Activated CD8-positive, alpha-beta T cell treated with anti-CD3 and anti-CD28 coated beads, Interleukin-2, amount 10 ng/mL, durations not matched to agents 7 days and 5 days (primary cell): ENCODE measurements around the gene NTN5. TPM values are rescaled to one million over a fixed set of nuclear protein-coding genes. Genes with fewer than 3 reads are reported as not detected.
A peak's percentile ranks its signal among the peaks of the same experiment; 100 is the strongest.

Experiments
- ATAC-seq: fragments of 150-1000 bp; cut with Tn5 transposase; one replicate; pipeline ENCODE4 v1.10.0; 2021; ENCODE audit warnings: moderate library complexity
- CTCF ChIA-PET: fragments of 350-600 bp; sonication (Branson Sonifier 250); formaldehyde crosslinking; loops from one replicate; lab custom pipeline; 2021; ENCODE audit warnings: antibody characterized with exemption; lab: Charles Lee
- POLR2A ChIA-PET: fragments of 350-600 bp; sonication (Branson Sonifier 250); formaldehyde crosslinking; loops from one replicate; lab custom pipeline; 2021; ENCODE audit warnings: antibody characterized with exemption; lab: Charles Lee
- DNase-seq: peaks from one replicate; pipeline ENCODE4 v3.0.0-alpha.2; 2020
- H3K27ac Mint-ChIP-seq: one replicate; pipeline ENCODE4 v1.8.0; 2021; ENCODE audit warnings: mild to moderate bottlenecking, mixed read lengths
- H3K27me3 Mint-ChIP-seq: one replicate; pipeline ENCODE4 v1.8.0; 2021; ENCODE audit warnings: low read depth, mixed read lengths
- H3K36me3 Mint-ChIP-seq: one replicate; pipeline ENCODE4 v1.8.0; 2021; ENCODE audit warnings: low read depth, mixed read lengths
- H3K4me1 Mint-ChIP-seq: one replicate; pipeline ENCODE4 v1.8.0; 2021; ENCODE audit warnings: low read depth, mixed read lengths
- H3K4me3 Mint-ChIP-seq: one replicate; pipeline ENCODE4 v1.8.0; 2021; ENCODE audit warnings: mild to moderate bottlenecking, mixed read lengths
- H3K9me3 Mint-ChIP-seq: one replicate; pipeline ENCODE4 v1.8.0; 2022; ENCODE audit warnings: mixed read lengths; ENCODE audit not compliant: insufficient read depth
- total RNA-seq, 2 experiments: library from RNA; stranded (reverse); gene quantifications; one replicate each; pipeline ENCODE4 v1.2.3, GENCODE V29; 2021

Gene NTN5
- total RNA-seq, 2 experiments from 2014 or later = 0.55 to 0.78 TPM

GRCh38 chr19:48676887-48677286 lies 4.1 kb upstream of the NTN5 start:
- Mint-ChIP-seq H3K9me3 (no peaks in the 10 kb centered on the region), H3K36me3 (no peaks in the 10 kb centered on the region), H3K27ac (no peak overlapping the region), H3K4me3 (no peak overlapping the region), H3K27me3 (no peaks in the 10 kb centered on the region), H3K4me1 (peaks cover 8% of the 10 kb centered on the region)
- DNase-seq = no peak
- CTCF ChIA-PET = interaction anchor here (1.1 to 1.3 kb wide), 2 partner anchors 10 to 12 kb away, joined by 3 read pairs; no protein-coding TSS in a partner anchor
- no peak for ATAC-seq
- POLR2A ChIA-PET = no interaction called here

- POLR2A ChIA-PET = no interaction called here
- ATAC-seq = no peak
- DNase-seq = no peak
Observed at GRCh38 chr19:48676487-48676886, 3.7 kb upstream of the NTN5 start.

GRCh38 chr19:48674921-48675824 lies 2.4 kb upstream of the NTN5 start:
- Mint-ChIP-seq H3K27ac (no peak overlapping the region), H3K4me1 (peaks cover 6% of the 10 kb centered on the region), H3K4me3 (no peak overlapping the region), H3K9me3 (no peaks in the 10 kb centered on the region), H3K27me3 (no peaks in the 10 kb centered on the region), H3K36me3 (no peaks in the 10 kb centered on the region)
- peak; percentile 84 for DNase-seq
- ATAC-seq = peak; percentile 94
- POLR2A ChIA-PET = interaction anchor here (0.5 kb wide), 1 partner anchor 31 kb away, joined by 3 read pairs; no protein-coding TSS in a partner anchor
- CTCF ChIA-PET = interaction anchor here (0.6 to 2.9 kb wide), 19 partner anchors 9 to 186 kb away, joined by 3 to 36 read pairs (median 3); partner anchors contain the start of genes CA11, RPL18 and SPHK2

More at GRCh38 chr19:48676487-48676886, 3.7 kb upstream of the NTN5 start:
- Mint-ChIP-seq H3K27me3 (no peaks in the 10 kb centered on the region), H3K27ac (no peak overlapping the region), H3K4me1 (peaks cover 8% of the 10 kb centered on the region), H3K36me3 (no peaks in the 10 kb centered on the region), H3K9me3 (no peaks in the 10 kb centered on the region), H3K4me3 (no peak overlapping the region)
- CTCF ChIA-PET = interaction anchor here (1.1 kb wide), 1 partner anchor 12 kb away, joined by 3 read pairs; no protein-coding TSS in a partner anchor

- Mint-ChIP-seq H3K36me3 (no peaks in the 10 kb centered on the region), H3K27ac (no peak overlapping the region), H3K27me3 (peaks cover 2% of the 10 kb centered on the region), H3K4me3 (no peak overlapping the region), H3K4me1 (peaks cover 6% of the 10 kb centered on the region), H3K9me3 (no peaks in the 10 kb centered on the region)
- DNase-seq = no peak
- ChIA-PET POLR2A (no interaction called here), CTCF (interaction anchor here (0.6 to 2.9 kb wide), 16 partner anchors 10 to 185 kb away, joined by 3 to 36 read pairs (median 3); partner anchors contain the start of gene CA11)
- ATAC-seq = no peak
Observed at GRCh38 chr19:48674216-48674809, 1.5 kb upstream of the NTN5 start.

- Mint-ChIP-seq H3K9me3 (no peaks in the 10 kb centered on the region), H3K4me1 (peaks cover 6% of the 10 kb centered on the region), H3K36me3 (no peaks in the 10 kb centered on the region), H3K27me3 (peaks cover 2% of the 10 kb centered on the region), H3K4me3 (no peak overlapping the region), H3K27ac (no peak overlapping the region)
- CTCF ChIA-PET = interaction anchor here (1.1 to 2.9 kb wide), 4 partner anchors 14 to 71 kb away, joined by 3 to 36 read pairs (median 9); partner anchors contain the start of gene CA11
- POLR2A ChIA-PET = no interaction called here
- ATAC-seq (no peak), DNase-seq (no peak)
Observed at GRCh38 chr19:48673436-48674100, 751 bp upstream of the NTN5 start.

- Mint-ChIP-seq H3K4me1 (peaks cover 6% of the 10 kb centered on the region), H3K4me3 (no peak overlapping the region), H3K27me3 (peaks cover 2% of the 10 kb centered on the region), H3K27ac (no peak overlapping the region), H3K36me3 (no peaks in the 10 kb centered on the region), H3K9me3 (no peaks in the 10 kb centered on the region)
- CTCF ChIA-PET = no interaction called here
- POLR2A ChIA-PET = no interaction called here
- no peak for ATAC-seq
- no peak for DNase-seq
Observed at GRCh38 chr19:48671446-48671995, 1.3 kb downstream of the NTN5 start.

GRCh38 chr19:48670699-48671445 lies 1.9 kb downstream of the NTN5 start:
- Mint-ChIP-seq H3K36me3 (no peaks in the 10 kb centered on the region), H3K27me3 (peaks cover 2% of the 10 kb centered on the region), H3K4me3 (no peak overlapping the region), H3K9me3 (no peaks in the 10 kb centered on the region), H3K4me1 (peaks cover 6% of the 10 kb centered on the region), H3K27ac (no peak overlapping the region)
- DNase-seq (no peak), ATAC-seq (no peak)
- POLR2A ChIA-PET = no interaction called here
- CTCF ChIA-PET = no interaction called here

GRCh38 chr19:48669903-48670668 lies 2.7 kb downstream of the NTN5 start:
- no peak overlapping the region for H3K4me3 Mint-ChIP-seq
- ChIA-PET POLR2A (no interaction called here), CTCF (no interaction called here)
- peaks cover 1% of the 10 kb centered on the region for H3K4me1 Mint-ChIP-seq
- H3K27ac Mint-ChIP-seq = peak overlapping the region; percentile 83
- H3K36me3 Mint-ChIP-seq = no peaks in the 10 kb centered on the region
- H3K9me3 Mint-ChIP-seq = no peaks in the 10 kb centered on the region
- ATAC-seq (no peak), DNase-seq (no peak)
- H3K27me3 Mint-ChIP-seq = peaks cover 2% of the 10 kb centered on the region

GRCh38 chr19:48668761-48669160 lies 4.1 kb downstream of the NTN5 start:
- Mint-ChIP-seq H3K4me3 (no peak overlapping the region), H3K4me1 (no peaks in the 10 kb centered on the region), H3K27me3 (peaks cover 2% of the 10 kb centered on the region), H3K9me3 (no peaks in the 10 kb centered on the region), H3K36me3 (no peaks in the 10 kb centered on the region), H3K27ac (no peak overlapping the region)
- ATAC-seq (no peak), DNase-seq (no peak)
- POLR2A ChIA-PET = no interaction called here
- CTCF ChIA-PET = no interaction called here

- no peaks in the 10 kb centered on the region for H3K36me3 Mint-ChIP-seq
- ChIA-PET POLR2A (no interaction called here), CTCF (no interaction called here)
- H3K4me1 Mint-ChIP-seq = no peaks in the 10 kb centered on the region
- no peak overlapping the region for H3K4me3 Mint-ChIP-seq
- ATAC-seq (no peak), DNase-seq (no peak)
- no peak overlapping the region for H3K27ac Mint-ChIP-seq
- H3K27me3 Mint-ChIP-seq = peaks cover 2% of the 10 kb centered on the region
- H3K9me3 Mint-ChIP-seq = no peaks in the 10 kb centered on the region
Observed at GRCh38 chr19:48668332-48668731, 4.5 kb downstream of the NTN5 start.
